Fibroblast of lung (primary cell): Measurements from ENCODE around the gene PDE2A.

Experiments
- EZH2 ChIP-seq: IDR thresholded peaks from 2 replicates; pipeline ENCODE4 v1.5.1; 2012; ENCODE audit warnings: low read length, control low read depth, mild to moderate bottlenecking; ENCODE audit errors: missing control alignments
- TF ChIP-seq, protein P1 (sequence below), 2 donors: IDR thresholded peaks in 1 of 2; conservative IDR thresholded peaks in 1 of 2; 1 replicate in 1 of 2; 2 replicates in 1 of 2; pipeline ENCODE4 v1.5.1; 2011 to 2012; ENCODE audit warnings: low read length in 2 of 2, control low read depth in 1 of 2, inconsistent platforms in 1 of 2, low read depth in 1 of 2, mild to moderate bottlenecking in 1 of 2

DNA sequence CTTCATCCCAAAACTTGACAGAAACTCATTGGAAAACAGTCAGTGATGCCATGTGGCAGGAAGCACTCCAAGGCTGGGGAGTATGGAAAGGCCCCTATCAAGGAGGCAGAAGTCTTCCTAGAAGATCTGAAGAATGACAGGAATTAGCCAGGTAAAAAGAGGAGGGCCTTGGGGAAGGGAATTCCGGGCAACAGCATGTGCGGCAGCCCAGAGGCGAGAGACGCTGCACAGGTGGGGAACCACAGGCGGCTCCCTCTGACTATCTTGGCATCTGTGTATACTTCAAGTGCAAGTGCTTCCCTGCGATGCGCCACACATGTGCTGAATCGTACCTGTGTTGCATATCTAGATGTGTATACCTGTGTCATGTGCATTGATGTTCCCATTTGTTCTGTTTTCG is 12.7 kb downstream of the PDE2A start:
- TF ChIP-seq, protein P1, sequence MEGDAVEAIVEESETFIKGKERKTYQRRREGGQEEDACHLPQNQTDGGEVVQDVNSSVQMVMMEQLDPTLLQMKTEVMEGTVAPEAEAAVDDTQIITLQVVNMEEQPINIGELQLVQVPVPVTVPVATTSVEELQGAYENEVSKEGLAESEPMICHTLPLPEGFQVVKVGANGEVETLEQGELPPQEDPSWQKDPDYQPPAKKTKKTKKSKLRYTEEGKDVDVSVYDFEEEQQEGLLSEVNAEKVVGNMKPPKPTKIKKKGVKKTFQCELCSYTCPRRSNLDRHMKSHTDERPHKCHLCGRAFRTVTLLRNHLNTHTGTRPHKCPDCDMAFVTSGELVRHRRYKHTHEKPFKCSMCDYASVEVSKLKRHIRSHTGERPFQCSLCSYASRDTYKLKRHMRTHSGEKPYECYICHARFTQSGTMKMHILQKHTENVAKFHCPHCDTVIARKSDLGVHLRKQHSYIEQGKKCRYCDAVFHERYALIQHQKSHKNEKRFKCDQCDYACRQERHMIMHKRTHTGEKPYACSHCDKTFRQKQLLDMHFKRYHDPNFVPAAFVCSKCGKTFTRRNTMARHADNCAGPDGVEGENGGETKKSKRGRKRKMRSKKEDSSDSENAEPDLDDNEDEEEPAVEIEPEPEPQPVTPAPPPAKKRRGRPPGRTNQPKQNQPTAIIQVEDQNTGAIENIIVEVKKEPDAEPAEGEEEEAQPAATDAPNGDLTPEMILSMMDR (conservative IDR thresholded peaks at IDR 0.05 in 1 of 2, IDR thresholded peaks at IDR 0.05 in 1 of 2; ENCODE audit: low read depth in 1 of 2, low read length in 2 of 2) = no peak
- no peak for TF ChIP-seq EZH2
